Measurements from ENCODE around the gene PRKCA.
"Not testable (repeated sequence)": the region's sequence is repeated elsewhere in the genome, so short reads cannot be mapped to it uniquely, and the experiment has no call there.

Gene PRKCA

GRCh38 chr17:66698270-66698669, 395.9 kb downstream of the PRKCA start:
- DNase-seq, result no peak

DNA sequence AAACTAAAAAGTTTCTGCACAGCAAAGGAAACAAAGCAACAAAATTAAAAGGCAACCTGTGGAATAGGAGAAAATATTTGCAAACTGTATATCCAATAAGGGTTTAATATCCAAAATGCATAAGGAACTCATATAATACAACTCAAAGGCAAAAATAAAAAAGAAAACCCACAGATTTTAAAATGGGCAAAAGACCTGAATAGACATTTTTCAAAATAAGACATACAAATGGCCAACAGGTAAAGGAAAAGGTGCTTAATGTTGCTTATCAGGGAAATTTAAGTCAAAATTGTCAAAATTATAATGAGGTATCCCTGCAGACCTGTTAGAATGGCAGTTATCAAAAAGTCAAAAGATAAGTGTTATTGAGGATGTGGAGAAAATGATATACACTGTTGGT, 399.0 kb downstream of the PRKCA start:
- no peak for DNase-seq

GRCh38 chr17:66702106-66702936, 399.9 kb downstream of the PRKCA start:
- no peak for DNase-seq

DNA sequence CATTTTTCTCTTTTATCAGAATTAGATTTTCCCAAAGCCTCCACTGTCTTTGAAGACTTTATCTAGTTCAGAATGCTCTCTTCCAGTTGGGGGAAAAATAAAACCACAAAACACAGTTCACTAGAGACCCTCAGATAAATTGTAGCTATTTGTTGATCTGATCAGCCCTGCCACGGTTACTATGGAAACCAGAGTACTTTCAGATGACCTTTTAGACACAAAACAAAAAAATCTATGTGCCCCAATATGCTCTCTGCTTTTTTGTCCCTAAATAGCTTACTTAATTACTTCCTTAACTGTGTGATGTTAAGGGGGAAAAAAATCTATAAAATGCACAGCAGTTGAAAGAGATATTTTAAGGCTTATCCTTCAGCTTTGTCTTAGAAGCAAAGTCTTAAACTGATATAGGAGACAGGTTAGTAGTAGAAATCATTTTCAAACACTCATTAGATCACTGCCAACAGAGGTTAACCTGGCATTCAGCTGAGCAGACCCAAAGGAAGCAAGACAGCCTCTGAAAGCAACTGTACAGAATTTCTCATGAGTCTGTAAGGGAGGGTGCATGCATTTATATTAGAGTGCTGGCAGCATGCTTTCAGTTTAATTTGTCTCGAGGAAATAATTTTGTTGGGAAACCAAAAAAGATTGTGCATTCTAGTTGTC, 402.6 kb downstream of the PRKCA start:
- DNase-seq, result no peak

DNA sequence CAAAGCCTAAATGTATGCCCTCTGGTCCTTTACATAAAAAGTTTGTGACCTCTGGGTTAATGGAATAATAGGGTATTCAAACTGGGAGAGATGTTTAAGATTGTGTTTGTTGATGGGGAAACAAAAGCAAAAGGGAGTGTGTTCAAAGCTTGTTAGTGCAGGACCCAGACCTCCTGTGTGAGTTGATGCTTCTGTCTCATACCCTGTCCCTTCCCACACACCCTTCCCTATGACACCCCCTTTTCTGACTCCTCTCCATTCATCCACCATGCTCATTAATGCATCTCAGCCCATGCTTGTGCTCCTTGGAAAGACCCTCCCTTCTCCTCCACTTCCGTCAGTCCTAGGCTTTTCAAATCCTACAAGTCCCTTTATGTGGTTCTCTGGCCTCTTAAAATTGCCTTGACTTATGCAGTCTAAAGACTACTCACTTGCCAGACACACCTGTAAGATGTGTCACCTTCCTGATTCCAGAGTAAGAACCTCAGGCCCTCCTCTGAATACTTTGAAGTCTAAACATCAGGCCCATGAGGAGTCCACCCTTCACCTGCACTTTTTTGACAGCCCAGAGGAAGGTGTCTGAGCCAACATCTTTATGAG, 404.5 kb downstream of the PRKCA start:
- no peak for DNase-seq

- no peak for DNase-seq
These were observed 409.0 kb downstream of the PRKCA start for GRCh38 chr17:66711401-66711800.

- DNase-seq, result no peak
These were observed 409.5 kb downstream of the PRKCA start for GRCh38 chr17:66711881-66712321.

- no peak for DNase-seq
These were observed 410.0 kb downstream of the PRKCA start for GRCh38 chr17:66712453-66712852.

- not testable (repeated sequence) for DNase-seq
These were observed 410.7 kb downstream of the PRKCA start for GRCh38 chr17:66713021-66713532.

- peak in 1 of 2 experiments; percentile 19 for DNase-seq
These were observed 411.2 kb downstream of the PRKCA start for GRCh38 chr17:66713533-66714042.

DNA sequence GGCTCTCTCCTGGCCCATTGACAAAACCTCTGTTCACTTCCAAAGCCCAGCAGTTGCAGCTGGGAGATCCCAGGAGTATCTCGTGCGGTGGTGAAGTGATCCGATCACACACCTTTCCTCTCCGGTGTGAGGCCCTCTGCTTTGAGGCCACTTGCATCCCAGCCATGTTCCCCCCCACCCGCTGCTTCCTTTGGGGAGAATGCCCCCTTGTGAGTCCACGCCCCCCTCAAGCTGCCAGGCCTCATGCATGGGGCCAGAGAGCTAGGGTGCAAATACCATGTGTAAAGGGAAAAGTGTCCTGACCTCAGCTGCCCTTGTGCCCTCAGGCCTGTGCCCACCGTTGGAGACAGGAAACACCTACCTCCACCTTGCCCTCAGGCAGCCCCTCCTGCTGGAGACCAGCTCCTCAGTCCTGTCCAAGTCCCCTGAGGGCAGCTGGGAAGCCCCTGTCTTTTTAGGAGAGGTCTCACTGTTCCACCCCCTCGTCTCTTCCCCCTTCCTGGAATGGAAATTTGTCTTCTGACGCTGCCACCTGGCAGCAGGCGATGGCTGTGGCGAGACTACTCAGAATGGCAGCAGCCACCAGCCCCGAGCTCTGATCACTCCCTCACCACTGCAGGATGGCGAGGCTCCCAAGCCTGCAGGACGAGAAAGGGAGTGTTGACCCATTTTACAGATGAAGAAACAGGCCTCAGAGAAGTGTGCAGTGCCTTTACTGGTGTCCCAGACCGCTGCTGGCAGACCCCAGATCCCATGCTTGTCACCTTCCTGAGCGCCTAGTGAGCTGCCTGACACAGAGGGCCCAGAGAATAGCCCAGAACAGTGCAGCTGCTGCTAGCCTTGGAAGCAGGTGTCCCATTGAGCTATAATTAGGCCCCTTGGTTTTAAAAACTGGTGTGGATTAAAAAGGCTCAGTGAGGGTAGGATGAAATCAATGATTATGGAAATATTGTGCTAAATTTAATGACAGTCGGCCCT, 411.9 kb downstream of the PRKCA start:
- DNase-seq, result no peak

DNA sequence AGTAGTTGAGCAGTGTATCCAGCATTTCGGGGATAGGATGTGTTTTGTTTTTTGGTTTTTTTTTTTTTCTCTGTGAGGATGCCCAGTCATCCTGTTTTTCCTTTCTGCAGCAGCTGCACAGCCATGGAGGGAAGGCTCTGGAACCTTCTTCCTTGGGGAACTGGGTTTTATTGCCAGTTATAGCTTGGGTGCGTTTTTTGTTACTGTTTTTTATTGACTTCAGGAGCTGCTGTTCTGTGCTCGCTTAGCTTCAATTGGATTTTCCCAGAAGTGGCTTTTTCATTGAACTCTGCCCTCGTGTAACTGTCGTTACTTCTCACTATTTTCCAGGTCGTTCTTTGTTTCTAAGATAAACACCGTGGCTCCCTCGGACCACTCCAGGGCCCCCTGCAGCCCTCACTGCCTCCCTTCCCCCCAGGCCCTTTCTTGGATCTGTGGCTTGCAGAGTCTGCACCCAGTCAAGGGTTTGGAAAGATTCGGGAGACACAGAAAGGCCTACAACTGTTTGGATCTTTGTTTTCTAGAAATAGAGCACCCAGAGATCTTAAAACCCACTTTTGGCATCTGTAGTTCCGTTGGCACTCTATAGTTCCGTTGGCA, 412.8 kb downstream of the PRKCA start:
- no peak for DNase-seq

DNA sequence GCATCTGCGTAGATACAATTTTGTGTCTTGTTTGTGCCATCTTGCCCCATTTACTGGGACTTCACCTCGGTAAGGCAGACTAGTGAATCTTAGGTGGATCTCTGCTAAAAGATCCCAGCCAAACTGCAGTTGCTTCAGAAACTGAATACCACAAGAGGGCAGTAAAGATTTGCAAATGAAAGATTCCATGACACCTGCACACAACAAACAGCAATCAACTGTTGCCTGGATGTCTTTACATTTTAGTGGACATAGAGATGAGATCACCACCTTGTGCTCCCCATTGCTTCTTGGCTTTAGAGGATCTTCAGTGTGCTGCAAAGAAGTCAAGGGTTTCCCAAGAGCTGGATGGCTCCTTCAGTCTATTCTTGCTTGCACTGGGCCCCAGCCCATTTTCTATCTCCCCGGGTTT, 413.3 kb downstream of the PRKCA start:
- no peak for DNase-seq

GRCh38 chr17:66716236-66717026, 414.0 kb downstream of the PRKCA start:
- no peak for DNase-seq

GRCh38 chr17:66717641-66718058, 415.2 kb downstream of the PRKCA start:
- no peak for DNase-seq

DNA sequence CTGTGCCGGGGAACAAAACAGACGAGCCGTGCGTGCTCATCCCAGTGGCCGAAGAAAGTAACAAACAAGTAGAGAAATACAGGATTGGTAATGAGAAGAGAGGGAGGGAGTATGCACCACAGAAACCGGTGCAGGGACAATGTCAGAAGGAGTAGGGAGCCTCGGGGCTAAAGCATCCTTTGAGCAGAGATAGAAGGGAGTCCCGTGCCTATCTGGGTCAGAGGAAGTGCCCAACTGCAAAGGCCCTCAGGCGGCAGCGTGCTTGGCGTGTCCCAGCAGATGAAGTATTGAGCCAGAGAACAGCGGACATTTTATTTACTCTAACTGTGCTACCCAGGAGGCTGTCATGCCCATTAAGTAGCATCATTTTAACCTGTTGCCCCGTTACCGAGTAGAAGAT, 417.6 kb downstream of the PRKCA start:
- DNase-seq, result no peak

- DNase-seq, result no peak
These were observed 418.2 kb downstream of the PRKCA start for GRCh38 chr17:66720567-66720966.

DNA sequence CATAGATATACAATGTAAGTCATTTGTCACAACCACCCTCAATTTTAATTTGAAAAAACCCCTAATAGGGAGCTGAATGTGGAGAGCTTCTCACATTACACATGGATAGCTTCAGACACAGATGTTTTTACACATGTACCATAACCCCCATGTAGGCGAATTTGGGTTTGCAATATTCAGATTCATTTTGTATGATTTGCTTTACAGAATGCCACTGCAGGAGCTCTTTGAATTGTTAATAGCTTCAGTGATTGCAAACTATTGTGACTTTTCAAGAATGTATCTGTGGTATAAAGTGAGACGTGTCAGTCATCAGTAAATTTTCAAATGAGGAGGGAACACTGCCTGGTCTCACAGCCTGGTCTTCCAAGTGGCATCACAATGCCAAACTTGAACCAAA, 419.9 kb downstream of the PRKCA start:
- DNase-seq, result no peak

DNA sequence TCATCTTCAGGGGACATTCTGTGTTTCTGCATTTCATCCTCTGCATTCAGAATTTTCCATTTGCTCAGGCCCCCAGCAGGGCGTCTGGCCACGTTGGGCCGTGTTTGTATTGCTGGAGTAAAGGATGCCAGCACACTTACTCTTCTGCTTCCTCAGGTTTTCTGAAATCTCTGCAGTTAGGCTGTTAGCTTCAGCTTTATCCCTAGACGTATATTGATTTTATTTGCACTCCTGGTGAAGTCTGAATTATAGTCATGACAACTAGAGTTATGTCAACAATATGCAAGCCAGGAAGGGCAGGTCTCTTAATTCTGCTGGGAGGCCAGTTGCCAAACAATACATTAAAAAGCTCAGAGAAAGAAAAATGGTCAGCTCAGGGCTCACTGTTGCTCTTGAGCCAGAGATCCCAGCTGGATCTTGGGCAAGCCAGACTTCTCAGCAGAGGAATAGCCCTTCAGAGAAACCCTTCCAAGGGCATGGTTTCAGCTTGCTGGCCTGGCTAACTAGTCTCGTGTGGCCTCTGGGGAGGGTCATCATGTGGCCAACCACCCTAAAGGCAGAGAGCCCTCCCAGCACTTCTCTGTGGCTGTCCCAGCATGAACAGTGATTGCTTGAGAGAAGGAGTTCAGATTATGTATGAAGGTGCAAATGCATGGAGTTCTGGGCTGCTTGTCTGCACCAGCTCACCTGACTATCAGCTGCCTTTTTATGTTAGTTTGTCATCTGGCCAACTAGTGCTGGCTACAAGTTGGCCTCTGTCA, 422.3 kb downstream of the PRKCA start:
- no peak for DNase-seq

GRCh38 chr17:66725438-66725837, 423.0 kb downstream of the PRKCA start:
- DNase-seq, result not testable (repeated sequence)

Data from activated CD4-positive, alpha-beta T cell treated with anti-CD3 and anti-CD28 coated beads, Interleukin-2, amount 50 U/mL, for 48 hours (primary cell).